Measurements from ENCODE around the gene DAAM2. TPM values are rescaled to one million over a fixed set of nuclear protein-coding genes. Genes with fewer than 3 reads are reported as not detected.
A peak's percentile ranks its signal among the peaks of the same experiment; 100 is the strongest.

The DAAM2 gene
- total RNA-seq, 6 experiments from 2014 or later: 1.6 to 9.8 (median 4.7) TPM

GRCh38 chr6:39934131-39934757 is 142.1 kb downstream of the DAAM2 start, which contains the start of gene MOCS1:
TSS of gene MOCS1 (minus strand) at chr6:39934462. CDS start at chr6:39934417, 45 bp downstream.
- peak within 1 kb of the TSS; percentile 80 to 97 (median 94) for H3K4me3 ChIP-seq
- ATAC-seq (peak; percentile 85 to 94 (median 86)), DNase-seq (peak; percentile 91 to 94 (median 94))
- H3K27me3 ChIP-seq: no peaks in the 10 kb centered on the region
- no peaks in the 10 kb centered on the region for H3K36me3 ChIP-seq
- WGBS (ENCODE audit: insufficient coverage, low coverage, low lambda C conversion rate, missing lambda C conversion rate): under 1% methylated on average over 23 of the region's 46 CpGs
- H3K9me3 ChIP-seq: no peaks in the 10 kb centered on the region
- peaks cover 0 to 62% (median 7%) of the 10 kb centered on the region in 4 donors for H3K4me1 ChIP-seq
- TF ChIP-seq POLR2A (IDR thresholded peaks at IDR 0.05) (peak; percentile 80), CTCF (IDR thresholded peaks at IDR 0.05) (no peak)
- intact Hi-C loops (cut with DNase I): no loop called here
- H3K27ac ChIP-seq: peak within 1 kb of the TSS; percentile 75 to 94 (median 85)

DNA sequence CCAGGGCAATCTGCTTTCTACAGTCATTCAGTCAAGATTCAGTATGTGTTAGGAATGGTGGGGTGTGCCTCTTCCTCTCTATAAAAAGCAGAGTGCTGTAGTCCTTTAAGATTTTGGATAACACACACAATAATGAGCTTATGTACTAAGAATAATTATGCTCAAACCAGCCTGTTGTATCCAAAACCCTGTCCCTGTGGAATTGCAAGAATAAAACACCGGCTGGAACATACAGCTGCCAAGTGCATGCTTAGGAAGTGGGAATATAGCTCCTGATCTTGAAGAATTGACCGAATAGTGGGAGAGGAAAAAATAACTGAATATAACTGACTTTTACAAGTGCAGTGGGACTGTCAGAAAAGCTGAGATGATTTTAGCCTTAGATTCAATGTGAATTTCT is 143.1 kb downstream of the DAAM2 start:
- DNase-seq: no peak

GRCh38 chr6:39936857-39937256 is 144.7 kb downstream of the DAAM2 start:
- 100% methylated on average over 1 of the region's 1 CpG for WGBS (ENCODE audit: insufficient coverage, low coverage, low lambda C conversion rate, missing lambda C conversion rate)
- H3K27me3 ChIP-seq: no peaks in the 10 kb centered on the region
- H3K27ac ChIP-seq: peak overlapping the region in 1 of 3 donors; percentile 92
- intact Hi-C loops (cut with DNase I): no loop called here
- TF ChIP-seq POLR2A (IDR thresholded peaks at IDR 0.05) (no peak), CTCF (IDR thresholded peaks at IDR 0.05) (no peak)
- ATAC-seq: no peak
- peaks cover 0 to 39% (median 3%) of the 10 kb centered on the region in 4 donors for H3K4me1 ChIP-seq
- H3K36me3 ChIP-seq: no peaks in the 10 kb centered on the region
- no peak for DNase-seq
- no peaks in the 10 kb centered on the region for H3K9me3 ChIP-seq
- no peak overlapping the region for H3K4me3 ChIP-seq

More for the DNA sequence above, 143.1 kb downstream of the DAAM2 start:
- WGBS (ENCODE audit: insufficient coverage, low coverage, low lambda C conversion rate, missing lambda C conversion rate): 69% methylated on average over 2 of the region's 2 CpGs
- intact Hi-C loops (cut with DNase I): no loop called here
- no peak for ATAC-seq
- Histone ChIP-seq H3K4me3 (no peak overlapping the region), H3K27ac (no peak overlapping the region), H3K4me1 (peaks cover 0 to 54% (median 7%) of the 10 kb centered on the region in 4 donors), H3K27me3 (no peaks in the 10 kb centered on the region), H3K9me3 (no peaks in the 10 kb centered on the region), H3K36me3 (no peaks in the 10 kb centered on the region)
- TF ChIP-seq POLR2A (IDR thresholded peaks at IDR 0.05): no peak
- no peak for TF ChIP-seq CTCF (IDR thresholded peaks at IDR 0.05)

DNA sequence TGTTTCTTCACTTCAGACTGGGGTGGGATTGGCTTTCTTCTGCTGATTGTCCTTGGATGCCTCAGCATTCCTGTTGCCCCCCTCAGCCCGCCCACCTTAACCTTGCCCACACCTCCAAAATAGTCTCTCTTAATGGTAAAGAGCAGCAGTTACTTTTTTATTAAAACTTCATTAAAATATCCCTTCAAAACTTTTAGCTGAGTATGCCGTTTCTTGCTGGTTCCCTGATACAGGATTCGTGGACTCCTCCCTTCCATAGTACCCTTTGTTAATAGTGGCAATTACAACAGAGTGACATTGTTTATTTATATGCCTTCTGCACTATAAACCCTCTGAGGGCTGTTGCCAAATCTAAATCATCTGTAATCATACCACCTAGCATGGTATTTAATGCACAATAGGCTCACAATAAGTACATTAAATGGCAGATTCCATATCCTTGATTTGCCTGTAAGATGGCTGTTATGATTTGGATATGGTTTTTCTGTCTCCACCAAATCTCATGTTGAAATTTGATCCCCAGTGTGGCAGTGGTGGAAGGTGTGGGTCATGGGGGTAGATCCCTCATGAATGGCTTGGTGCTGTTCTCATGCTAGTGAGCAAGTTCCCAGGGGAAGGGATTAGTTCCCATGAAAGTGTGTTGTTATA is 145.6 kb downstream of the DAAM2 start:
- intact Hi-C loops (cut with DNase I): no loop called here
- 51% methylated on average over 3 of the region's 3 CpGs for WGBS (ENCODE audit: insufficient coverage, low coverage, low lambda C conversion rate, missing lambda C conversion rate)
- ATAC-seq: no peak

More for the DNA sequence above, 145.6 kb downstream of the DAAM2 start:
- DNase-seq: no peak
- Histone ChIP-seq H3K27me3 (no peaks in the 10 kb centered on the region), H3K4me1 (peaks cover 0 to 31% (median 3%) of the 10 kb centered on the region in 4 donors), H3K27ac (peak overlapping the region in 2 of 3 donors; percentile 90 to 92), H3K4me3 (no peak overlapping the region), H3K36me3 (no peaks in the 10 kb centered on the region), H3K9me3 (no peaks in the 10 kb centered on the region)
- TF ChIP-seq POLR2A (IDR thresholded peaks at IDR 0.05) (no peak), CTCF (IDR thresholded peaks at IDR 0.05) (no peak)

All from right lobe of liver (tissue), 6 donors.